ENCODE results near the gene ZNF775.

ZNF775 gene

GRCh38 chr7:150441524-150441923 lies 62.4 kb downstream of the ZNF775 start:
- no peak for DNase-seq (ENCODE audit: low read depth)

GRCh38 chr7:150442811-150443210 lies 63.7 kb downstream of the ZNF775 start:
- DNase-seq (ENCODE audit: low read depth): no peak

GRCh38 chr7:150443793-150444540 lies 64.8 kb downstream of the ZNF775 start:
- no peak for DNase-seq (ENCODE audit: low read depth)

GRCh38 chr7:150444674-150445365 lies 65.7 kb downstream of the ZNF775 start:
- DNase-seq (ENCODE audit: low read depth): no peak

GRCh38 chr7:150446288-150446938 lies 67.3 kb downstream of the ZNF775 start:
- no peak for DNase-seq (ENCODE audit: low read depth)

Measured in non-pigmented ciliary epithelial cell (primary cell).